Right atrium auricular region (tissue), 2 donors: ENCODE measurements around the gene NPAS3. TPM values are rescaled to one million over a fixed set of nuclear protein-coding genes. Genes with fewer than 3 reads are reported as not detected.

ENCODE experiments used
- DNase-seq: peaks from one replicate; pipeline ENCODE4 v3.0.0-alpha.2; 2019; ENCODE audit warnings: low spot score
- H3K27ac ChIP-seq, 2 donors: fragments of 200-600 bp; sonication (generic); 1 replicate in 1 of 2; 2 replicates in 1 of 2; pipeline ENCODE4 v1.5.1; 2016 to 2019
- H3K27me3 ChIP-seq, 2 donors: fragments of 200-600 bp; sonication (generic); one replicate each; pipeline versions ENCODE4 v1.5.1 to v1.6.0; 2017 to 2019
- H3K36me3 ChIP-seq: fragments of 200-600 bp; sonication (generic); one replicate; pipeline ENCODE4 v1.5.1; 2016
- H3K4me1 ChIP-seq, 2 donors: fragments of 200-600 bp; sonication (generic); one replicate each; pipeline versions ENCODE4 v1.5.1 to v1.6.0; 2017 to 2019
- H3K4me3 ChIP-seq, 2 donors: fragments of 200-600 bp; sonication (generic); 1 replicate in 1 of 2; 2 replicates in 1 of 2; pipeline ENCODE4 v1.5.1; 2017 to 2019; ENCODE audit warnings: mild to moderate bottlenecking in 1 of 2, moderate library complexity in 1 of 2
- H3K9me3 ChIP-seq, 2 donors: fragments of 200-600 bp; sonication (generic); one replicate each; pipeline ENCODE4 v1.5.1; 2019
- total RNA-seq, 2 donors: library from RNA; depleted of rRNA; stranded (reverse); fragments of >200 nt; gene quantifications; one replicate each; pipeline ENCODE4 v1.1.0, GENCODE V29; 2016
- TF ChIP-seq, protein P1 (sequence below), 2 donors: fragments of 200-600 bp; sonication (generic); IDR thresholded peaks; one replicate each; pipeline ENCODE4 v1.5.1; 2019; ENCODE audit warnings: antibody characterized with exemption in 2 of 2

NPAS3 gene
- total RNA-seq, 2 donors from 2014 or later = 0.67 to 1.3 TPM

GRCh38 chr14:33350366-33350990 lies 411.8 kb downstream of the NPAS3 start:
- Histone ChIP-seq H3K4me3 (no peak overlapping the region), H3K27ac (no peak overlapping the region), H3K9me3 (no peaks in the 10 kb centered on the region), H3K4me1 (no peaks in the 10 kb centered on the region), H3K27me3 (no peaks in the 10 kb centered on the region), H3K36me3 (no peaks in the 10 kb centered on the region)
- TF ChIP-seq, protein P1, sequence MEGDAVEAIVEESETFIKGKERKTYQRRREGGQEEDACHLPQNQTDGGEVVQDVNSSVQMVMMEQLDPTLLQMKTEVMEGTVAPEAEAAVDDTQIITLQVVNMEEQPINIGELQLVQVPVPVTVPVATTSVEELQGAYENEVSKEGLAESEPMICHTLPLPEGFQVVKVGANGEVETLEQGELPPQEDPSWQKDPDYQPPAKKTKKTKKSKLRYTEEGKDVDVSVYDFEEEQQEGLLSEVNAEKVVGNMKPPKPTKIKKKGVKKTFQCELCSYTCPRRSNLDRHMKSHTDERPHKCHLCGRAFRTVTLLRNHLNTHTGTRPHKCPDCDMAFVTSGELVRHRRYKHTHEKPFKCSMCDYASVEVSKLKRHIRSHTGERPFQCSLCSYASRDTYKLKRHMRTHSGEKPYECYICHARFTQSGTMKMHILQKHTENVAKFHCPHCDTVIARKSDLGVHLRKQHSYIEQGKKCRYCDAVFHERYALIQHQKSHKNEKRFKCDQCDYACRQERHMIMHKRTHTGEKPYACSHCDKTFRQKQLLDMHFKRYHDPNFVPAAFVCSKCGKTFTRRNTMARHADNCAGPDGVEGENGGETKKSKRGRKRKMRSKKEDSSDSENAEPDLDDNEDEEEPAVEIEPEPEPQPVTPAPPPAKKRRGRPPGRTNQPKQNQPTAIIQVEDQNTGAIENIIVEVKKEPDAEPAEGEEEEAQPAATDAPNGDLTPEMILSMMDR (IDR thresholded peaks at IDR 0.05) = no peak
- DNase-seq = no peak

GRCh38 chr14:33352821-33353220 lies 414.1 kb downstream of the NPAS3 start:
- no peaks in the 10 kb centered on the region for H3K27me3 ChIP-seq
- H3K9me3 ChIP-seq = no peaks in the 10 kb centered on the region
- H3K4me1 ChIP-seq = peaks cover 0 to 6% of the 10 kb centered on the region in 2 donors
- H3K4me3 ChIP-seq = no peak overlapping the region
- H3K36me3 ChIP-seq = no peaks in the 10 kb centered on the region
- TF ChIP-seq, protein P1 (IDR thresholded peaks at IDR 0.05) = no peak
- no peak overlapping the region for H3K27ac ChIP-seq
- DNase-seq = no peak

- H3K27ac ChIP-seq = no peak overlapping the region
Measured at GRCh38 chr14:33356181-33356580, 417.5 kb downstream of the NPAS3 start.

DNA sequence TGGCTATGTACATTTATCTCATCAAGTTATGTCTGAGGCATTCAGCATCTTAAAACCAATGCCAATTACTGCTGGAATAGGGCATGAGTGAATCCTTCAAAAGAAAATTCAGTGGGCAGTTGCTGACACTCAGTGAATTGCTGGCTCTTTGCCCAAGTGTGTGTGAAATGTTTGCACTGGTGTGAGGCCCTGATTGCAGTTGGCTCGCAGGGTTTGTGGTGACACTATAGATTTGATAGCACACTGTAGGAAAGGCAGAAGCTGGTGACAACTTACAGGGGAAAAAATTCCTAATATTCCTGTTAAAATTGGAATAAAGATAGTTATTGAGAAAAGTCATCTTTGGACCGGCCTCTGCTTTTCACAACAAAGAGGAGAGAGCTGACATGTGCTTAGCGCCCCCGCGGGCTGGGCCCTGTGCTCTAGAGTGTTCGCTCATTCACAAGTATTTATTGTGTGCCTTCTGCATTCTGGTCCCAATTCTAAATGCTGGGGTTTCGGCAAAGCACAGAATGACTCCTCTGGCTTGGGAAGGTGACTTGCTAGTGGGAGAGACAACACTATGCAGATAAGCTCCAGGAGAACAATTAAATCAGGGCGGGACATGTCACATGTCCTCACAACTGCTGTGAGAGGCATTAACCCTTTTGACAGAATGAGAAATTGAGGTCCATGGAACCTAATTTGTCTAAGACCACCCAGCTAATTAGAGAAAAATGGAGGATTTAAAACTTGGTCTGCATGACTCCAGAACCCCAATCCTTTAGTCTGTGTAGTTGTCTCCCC lies 418.7 kb downstream of the NPAS3 start:
- Histone ChIP-seq H3K27me3 (no peaks in the 10 kb centered on the region), H3K4me1 (peaks cover 0 to 7% of the 10 kb centered on the region in 2 donors), H3K9me3 (no peaks in the 10 kb centered on the region), H3K4me3 (no peak overlapping the region), H3K36me3 (no peaks in the 10 kb centered on the region), H3K27ac (no peak overlapping the region)
- TF ChIP-seq, protein P1 (IDR thresholded peaks at IDR 0.05) = no peak
- DNase-seq = no peak

More at GRCh38 chr14:33356181-33356580, 417.5 kb downstream of the NPAS3 start:
- TF ChIP-seq, protein P1 (IDR thresholded peaks at IDR 0.05) = no peak
- Histone ChIP-seq H3K36me3 (no peaks in the 10 kb centered on the region), H3K4me1 (peaks cover 0 to 7% of the 10 kb centered on the region in 2 donors), H3K4me3 (no peak overlapping the region), H3K27me3 (no peaks in the 10 kb centered on the region), H3K9me3 (no peaks in the 10 kb centered on the region)
- DNase-seq = no peak

DNA sequence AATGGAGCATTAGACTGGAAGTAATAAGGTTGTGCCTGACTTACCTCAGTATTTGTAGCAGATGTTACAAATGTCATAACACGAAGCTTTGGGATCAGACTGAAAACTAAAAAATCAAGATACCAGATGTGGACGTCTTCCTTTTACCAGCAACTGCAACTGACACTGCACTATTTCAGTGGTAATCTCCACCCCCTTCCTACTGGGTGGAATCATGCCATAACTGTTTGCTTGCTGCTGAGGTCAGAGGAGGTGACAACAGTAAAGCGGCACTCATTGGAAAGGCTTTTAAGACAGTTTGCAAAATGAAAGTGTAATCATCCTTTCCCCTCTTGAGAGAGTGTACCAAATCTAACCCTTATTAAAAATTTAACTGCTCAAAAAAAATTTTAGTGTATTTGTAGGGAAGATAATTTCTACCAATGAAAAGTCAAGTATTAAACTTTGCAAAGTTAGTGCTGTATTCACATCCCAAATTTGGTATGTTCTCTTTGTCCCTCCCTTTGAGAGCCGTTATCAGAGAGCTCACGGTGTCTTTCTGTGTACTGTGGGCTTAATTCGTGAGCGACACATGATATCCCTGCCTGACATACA lies 420.7 kb downstream of the NPAS3 start:
- H3K4me3 ChIP-seq = no peak overlapping the region
- TF ChIP-seq, protein P1 (IDR thresholded peaks at IDR 0.05) = no peak
- H3K27me3 ChIP-seq = no peaks in the 10 kb centered on the region
- H3K9me3 ChIP-seq = no peaks in the 10 kb centered on the region
- no peaks in the 10 kb centered on the region for H3K36me3 ChIP-seq
- H3K27ac ChIP-seq = no peak overlapping the region
- DNase-seq = no peak
- H3K4me1 ChIP-seq = peaks cover 0 to 7% of the 10 kb centered on the region in 2 donors
